ENCODE data around the gene KDM5A. TPM values are rescaled to one million over a fixed set of nuclear protein-coding genes. Genes with fewer than 3 reads are reported as not detected.

The KDM5A gene
- polyA plus RNA-seq, 1 donor (not counting 4 experiments of a cell fraction or from before 2014, with no cell fraction given): 14.5 TPM

DNA sequence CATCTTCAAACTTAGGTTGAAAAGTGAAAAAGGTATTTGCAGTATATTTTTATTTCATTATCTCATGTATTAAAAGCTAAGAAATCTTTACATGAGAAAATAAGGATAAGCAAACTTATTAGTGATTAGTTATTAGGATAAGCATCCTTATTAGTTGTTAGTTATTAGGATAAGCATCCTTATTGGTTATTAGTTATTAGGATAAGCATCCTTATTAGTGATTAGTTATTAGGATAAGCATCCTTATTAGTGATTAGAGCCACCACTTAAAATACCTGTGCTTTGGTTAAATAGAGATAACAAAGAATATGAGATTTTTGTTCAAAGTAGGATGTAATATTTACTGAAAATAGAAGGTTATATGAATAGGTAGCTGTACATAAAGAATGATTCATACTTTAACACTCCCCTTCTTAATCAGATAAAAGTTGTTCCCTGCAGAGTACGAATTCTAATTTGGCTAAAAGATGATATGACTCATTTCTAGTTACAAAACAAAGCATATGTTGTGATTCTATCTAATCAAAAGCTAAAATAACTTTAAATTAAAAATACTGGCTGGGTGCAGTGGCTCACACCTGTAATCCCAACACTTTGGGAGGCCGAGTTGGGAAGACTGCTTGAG is 56.4 kb downstream of the KDM5A start:
- peaks cover 19 to 24% of the 10 kb centered on the region in 2 experiments for H3K36me3 ChIP-seq (ENCODE audit: control insufficient read depth in 2 of 2, extremely low read depth in 1 of 2, insufficient read depth in 2 of 2, low read length in 2 of 2)
- H3K9me1 ChIP-seq (ENCODE audit: control insufficient read depth, extremely low read depth, insufficient read depth, low read length): no peaks in the 10 kb centered on the region
- no peak for FAIRE-seq
- no peak overlapping the region for H3K4me3 ChIP-seq (ENCODE audit: control insufficient read depth in 2 of 3, extremely low read depth in 1 of 3, insufficient read depth in 2 of 3, low read depth in 1 of 3, low read length in 3 of 3)
- H3K9ac ChIP-seq (ENCODE audit: control insufficient read depth, extremely low read depth, insufficient read depth, low read length): no peak overlapping the region
- no peak overlapping the region for H3K4me2 ChIP-seq (ENCODE audit: control insufficient read depth, extremely low read depth, insufficient read depth, low read depth, low read length)
- H2AFZ ChIP-seq (ENCODE audit: control insufficient read depth, low read length): no peak overlapping the region
- no peak overlapping the region for H3K27ac ChIP-seq (ENCODE audit: control insufficient read depth, insufficient read depth, low read length)
- H3K27me3 ChIP-seq (ENCODE audit: control insufficient read depth, extremely low read depth, insufficient read depth, low read length): no peaks in the 10 kb centered on the region
- H4K20me1 ChIP-seq (ENCODE audit: control insufficient read depth, extremely low read depth, insufficient read depth, low read length): no peaks in the 10 kb centered on the region
- dilution Hi-C loops (cut with MboI; ENCODE audit: extremely low pct_ligation_motif_present, low sequenced_read_pairs): no loop called here
- DNase-seq (ENCODE audit: low read depth, low spot score): no peak
- H3K9me3 ChIP-seq (ENCODE audit: control insufficient read depth, low read depth, low read length): no peaks in the 10 kb centered on the region
- TF ChIP-seq, protein P1, sequence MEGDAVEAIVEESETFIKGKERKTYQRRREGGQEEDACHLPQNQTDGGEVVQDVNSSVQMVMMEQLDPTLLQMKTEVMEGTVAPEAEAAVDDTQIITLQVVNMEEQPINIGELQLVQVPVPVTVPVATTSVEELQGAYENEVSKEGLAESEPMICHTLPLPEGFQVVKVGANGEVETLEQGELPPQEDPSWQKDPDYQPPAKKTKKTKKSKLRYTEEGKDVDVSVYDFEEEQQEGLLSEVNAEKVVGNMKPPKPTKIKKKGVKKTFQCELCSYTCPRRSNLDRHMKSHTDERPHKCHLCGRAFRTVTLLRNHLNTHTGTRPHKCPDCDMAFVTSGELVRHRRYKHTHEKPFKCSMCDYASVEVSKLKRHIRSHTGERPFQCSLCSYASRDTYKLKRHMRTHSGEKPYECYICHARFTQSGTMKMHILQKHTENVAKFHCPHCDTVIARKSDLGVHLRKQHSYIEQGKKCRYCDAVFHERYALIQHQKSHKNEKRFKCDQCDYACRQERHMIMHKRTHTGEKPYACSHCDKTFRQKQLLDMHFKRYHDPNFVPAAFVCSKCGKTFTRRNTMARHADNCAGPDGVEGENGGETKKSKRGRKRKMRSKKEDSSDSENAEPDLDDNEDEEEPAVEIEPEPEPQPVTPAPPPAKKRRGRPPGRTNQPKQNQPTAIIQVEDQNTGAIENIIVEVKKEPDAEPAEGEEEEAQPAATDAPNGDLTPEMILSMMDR (optimal IDR thresholded peaks at IDR 0.05 in 1 of 3, IDR thresholded peaks at IDR 0.05 in 1 of 3, conservative IDR thresholded peaks at IDR 0.05 in 1 of 3; ENCODE audit: extremely low read depth in 1 of 3, insufficient read depth in 2 of 3, low read length in 3 of 3): no peak
- TF ChIP-seq EZH2 (IDR thresholded peaks at IDR 0.05; ENCODE audit: low read length): no peak
- peaks cover 6% of the 10 kb centered on the region for H3K4me1 ChIP-seq (ENCODE audit: control insufficient read depth, extremely low read depth, insufficient read depth, low read length)
- no peaks in the 10 kb centered on the region for H3K79me2 ChIP-seq (ENCODE audit: control insufficient read depth, insufficient read depth, low read length)

DNA sequence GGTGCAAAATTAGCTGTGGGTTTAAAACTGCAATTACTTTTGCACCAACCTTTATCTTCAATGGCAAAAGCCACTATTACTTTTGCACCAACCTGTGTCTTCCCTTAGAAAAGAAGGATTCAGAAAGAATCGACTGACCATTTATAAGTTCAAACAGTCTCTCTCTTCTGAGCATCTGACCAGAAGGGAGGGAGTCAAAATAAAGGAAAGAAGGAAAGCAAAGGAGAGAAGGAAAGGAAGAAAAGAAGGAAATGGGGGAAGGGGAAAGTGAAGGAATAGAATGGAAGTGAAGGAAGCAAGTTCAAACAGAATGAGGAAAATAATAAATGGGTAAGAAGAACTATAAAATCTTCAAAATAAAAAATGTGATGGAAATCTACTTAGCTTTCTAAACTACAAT is 57.8 kb downstream of the KDM5A start:
- Histone ChIP-seq H3K79me2 (ENCODE audit: control insufficient read depth, insufficient read depth, low read length) (no peaks in the 10 kb centered on the region), H3K4me3 (ENCODE audit: control insufficient read depth in 2 of 3, extremely low read depth in 1 of 3, insufficient read depth in 2 of 3, low read depth in 1 of 3, low read length in 3 of 3) (no peak overlapping the region), H3K4me1 (ENCODE audit: control insufficient read depth, extremely low read depth, insufficient read depth, low read length) (peaks cover 6% of the 10 kb centered on the region), H4K20me1 (ENCODE audit: control insufficient read depth, extremely low read depth, insufficient read depth, low read length) (no peaks in the 10 kb centered on the region), H2AFZ (ENCODE audit: control insufficient read depth, low read length) (no peak overlapping the region), H3K9ac (ENCODE audit: control insufficient read depth, extremely low read depth, insufficient read depth, low read length) (no peak overlapping the region), H3K27me3 (ENCODE audit: control insufficient read depth, extremely low read depth, insufficient read depth, low read length) (no peaks in the 10 kb centered on the region), H3K4me2 (ENCODE audit: control insufficient read depth, extremely low read depth, insufficient read depth, low read depth, low read length) (no peak overlapping the region), H3K27ac (ENCODE audit: control insufficient read depth, insufficient read depth, low read length) (no peak overlapping the region), H3K36me3 (ENCODE audit: control insufficient read depth in 2 of 2, extremely low read depth in 1 of 2, insufficient read depth in 2 of 2, low read length in 2 of 2) (peaks cover 19% of the 10 kb centered on the region in 2 experiments), H3K9me1 (ENCODE audit: control insufficient read depth, extremely low read depth, insufficient read depth, low read length) (no peaks in the 10 kb centered on the region), H3K9me3 (ENCODE audit: control insufficient read depth, low read depth, low read length) (no peaks in the 10 kb centered on the region)
- dilution Hi-C loops (cut with MboI; ENCODE audit: extremely low pct_ligation_motif_present, low sequenced_read_pairs): no loop called here
- TF ChIP-seq EZH2 (IDR thresholded peaks at IDR 0.05; ENCODE audit: low read length): no peak
- TF ChIP-seq, protein P1 (optimal IDR thresholded peaks at IDR 0.05 in 1 of 3, IDR thresholded peaks at IDR 0.05 in 1 of 3, conservative IDR thresholded peaks at IDR 0.05 in 1 of 3; ENCODE audit: extremely low read depth in 1 of 3, insufficient read depth in 2 of 3, low read length in 3 of 3): no peak
- DNase-seq (ENCODE audit: low read depth, low spot score) (no peak), FAIRE-seq (no peak)

Data from keratinocyte (primary cell).